SK-N-SH treated with all-trans-retinoic acid at 6 μM for 48 hours (cell line): ENCODE data around the gene FTSJ1.

Source experiments
- ARNTL ChIP-seq: fragments of 450-650 bp; formaldehyde crosslinking; IDR thresholded peaks from 2 replicates; pipeline ENCODE4 v1.5.0; 2020; ENCODE audit warnings: low read depth, mild to moderate bottlenecking, moderate library complexity, borderline replicate concordance
- BACH2 ChIP-seq: fragments of 250-450 bp; sonication (Bioruptor Pico); IDR thresholded peaks from 2 replicates; pipeline ENCODE4 v1.9.0; 2021; ENCODE audit warnings: mild to moderate bottlenecking, borderline replicate concordance
- CSDC2 ChIP-seq: fragments of 250-450 bp; sonication (Bioruptor Pico); IDR thresholded peaks from 2 replicates; pipeline ENCODE4 v1.5.0; 2020; ENCODE audit warnings: mild to moderate bottlenecking, moderate library complexity
- ESRRG ChIP-seq: fragments of 250-450 bp; sonication (Bioruptor Pico); IDR thresholded peaks from 2 replicates; pipeline ENCODE4 v1.6.1; 2021; ENCODE audit warnings: mild to moderate bottlenecking
- GLIS3 ChIP-seq: fragments of 250-450 bp; sonication (Bioruptor Pico); IDR thresholded peaks from 2 replicates; pipeline ENCODE4 v1.5.0; 2020; ENCODE audit warnings: mild to moderate bottlenecking, moderate library complexity
- OSR1 ChIP-seq: fragments of 250-450 bp; sonication (Bioruptor Pico); IDR thresholded peaks from 2 replicates; pipeline ENCODE4 v1.8.0; 2022; ENCODE audit warnings: moderate library complexity, mild to moderate bottlenecking, inconsistent platforms
- SNAI2 ChIP-seq: fragments of 250-450 bp; sonication (Bioruptor Pico); IDR thresholded peaks from 2 replicates; pipeline ENCODE4 v1.5.0; 2020; ENCODE audit warnings: mild to moderate bottlenecking, moderate library complexity
- TSHZ2 ChIP-seq: fragments of 250-450 bp; sonication (Bioruptor Pico); IDR thresholded peaks from 2 replicates; pipeline ENCODE4 v1.5.0; 2020; ENCODE audit warnings: mild to moderate bottlenecking, moderate library complexity
- ZFP3 ChIP-seq: fragments of 250-450 bp; sonication (Bioruptor Pico); IDR thresholded peaks from 2 replicates; pipeline ENCODE4 v1.5.0; 2020; ENCODE audit warnings: mild to moderate bottlenecking, moderate library complexity
- ZFP30 ChIP-seq: fragments of 450-650 bp; formaldehyde crosslinking; IDR thresholded peaks from 2 replicates; pipeline ENCODE4 v1.5.0; 2022; ENCODE audit warnings: mild to moderate bottlenecking, moderate library complexity

GRCh38 chrX:48476919-48477318 is 920 bp downstream of the FTSJ1 start:
- TF ChIP-seq OSR1 (CRISPR knock-in tag): no peak
- TF ChIP-seq ZFP30: no peak
- no peak for TF ChIP-seq GLIS3 (CRISPR knock-in tag)
- no peak for TF ChIP-seq BACH2 (CRISPR knock-in tag)
- TF ChIP-seq CSDC2 (CRISPR knock-in tag): no peak
- no peak for TF ChIP-seq ZFP3 (CRISPR knock-in tag)
- TF ChIP-seq ESRRG (CRISPR knock-in tag): no peak
- no peak for TF ChIP-seq ARNTL (CRISPR knock-in tag)
- no peak for TF ChIP-seq SNAI2 (CRISPR knock-in tag)
- TF ChIP-seq TSHZ2: no peak
